Activated CD8-positive, alpha-beta memory T cell treated with anti-CD3 and anti-CD28 coated beads for 36 hours (primary cell): Measurements from ENCODE around the gene ANKRD34A. TPM values are rescaled to one million over a fixed set of nuclear protein-coding genes. Genes with fewer than 3 reads are reported as not detected.

Experiments used
- CTCF ChIA-PET: fragments of 350-600 bp; sonication (Branson Sonifier 250); formaldehyde crosslinking; loops from one replicate; lab custom pipeline; 2021; ENCODE audit warnings: antibody characterized with exemption; lab: Charles Lee
- POLR2A ChIA-PET: fragments of 350-600 bp; sonication (Branson Sonifier 250); formaldehyde crosslinking; loops from one replicate; lab custom pipeline; 2021; ENCODE audit warnings: antibody characterized with exemption; lab: Charles Lee
- total RNA-seq, 2 experiments: library from RNA; stranded (reverse); gene quantifications; one replicate each; pipeline ENCODE4 v1.2.3, GENCODE V29; 2021

ANKRD34A gene
- total RNA-seq, 2 experiments from 2014 or later = 10.0 to 13.2 TPM

GRCh38 chr1:145916745-145917144, 47.6 kb downstream of the ANKRD34A start:
- POLR2A ChIA-PET = interaction anchor here (1.0 to 3.8 kb wide), 2 partner anchors 11 to 41 kb away, joined by 3 to 26 read pairs; partner anchors contain the start of genes LIX1L and RBM8A
- CTCF ChIA-PET = interaction anchor here (1.1 kb wide), 2 partner anchors 21 to 71 kb away, joined by 3 read pairs; partner anchors contain the start of gene NUDT17

GRCh38 chr1:145912128-145912641, 52.2 kb downstream of the ANKRD34A start:
- CTCF ChIA-PET = interaction anchor here (5.0 kb wide), 1 partner anchor 66 kb away, joined by 26 read pairs; the partner anchor contains the start of gene NUDT17
- POLR2A ChIA-PET = interaction anchor here (0.6 kb wide), 1 partner anchor 103 kb away, joined by 5 read pairs; no protein-coding TSS in a partner anchor

Other genes starting within 250 kb of the ANKRD34A start
- 10 to 100 TPM; 49.0 to 57.8 TPM for gene CD160, start 245.1 kb downstream of the ANKRD34A start, total RNA-seq
- 10 to 100 TPM; 16.3 to 16.4 TPM for gene RNF115, start 140.5 kb downstream of the ANKRD34A start, total RNA-seq
- 10 to 100 TPM; 55.8 to 56.3 TPM for gene POLR3C, start 140.4 kb downstream of the ANKRD34A start, total RNA-seq
- 1 to 10 TPM; 2.6 to 2.9 TPM for gene NUDT17, start 118.9 kb downstream of the ANKRD34A start, total RNA-seq
- gene PIAS3, start 105.5 kb downstream of the ANKRD34A start, total RNA-seq = 10 to 100 TPM; 17.6 to 17.7 TPM
- gene ANKRD35, start 78.7 kb downstream of the ANKRD34A start, total RNA-seq = 1 to 10 TPM in 1 of 2 experiments, under 1 TPM in 1; 0.82 to 1.2 TPM
- gene ITGA10, start 54.5 kb downstream of the ANKRD34A start, total RNA-seq = 1 to 10 TPM; 2.4 to 2.8 TPM
- gene PEX11B, start 45.9 kb downstream of the ANKRD34A start, total RNA-seq = 10 to 100 TPM; 33.6 to 34.0 TPM
- gene RBM8A, start 37.1 kb downstream of the ANKRD34A start, total RNA-seq = 100 to 1,000 TPM; 375 to 376 TPM
- 10 to 100 TPM; 38.1 to 39.3 TPM for gene LIX1L, start 6.6 kb downstream of the ANKRD34A start, total RNA-seq
- 10 to 100 TPM; 18.1 to 21.9 TPM for gene POLR3GL, start 115 bp upstream of the ANKRD34A start, total RNA-seq
- gene TXNIP, start 32.0 kb upstream of the ANKRD34A start, total RNA-seq = 10 to 100 TPM; 62.1 to 62.8 TPM
- gene HJV, start 57.2 kb upstream of the ANKRD34A start, total RNA-seq = not detected
- under 1 TPM; 0.80 to 0.82 TPM for gene NBPF10, start 180.2 kb upstream of the ANKRD34A start, total RNA-seq